H54 (cell line): ENCODE measurements around the gene RRAGB.
"Not testable (repeated sequence)": the region's sequence is repeated elsewhere in the genome, so short reads cannot be mapped to it uniquely, and the experiment has no call there.

Source experiments
- DNase-seq: peaks from one replicate; pipeline ENCODE4 v3.0.0; 2011; ENCODE audit warnings: low spot score, mixed read lengths; ENCODE audit not compliant: insufficient read length
- FAIRE-seq: peaks from 3 replicates; lab custom pipeline; 2011; peaks lifted over from hg19 to GRCh38; lab: Jason Lieb, UNC
- POLR2A ChIP-seq: IDR thresholded peaks from 2 replicates; pipeline ENCODE4 v1.6.1; 2011; ENCODE audit warnings: low read depth, mild to moderate bottlenecking, low read length

The RRAGB gene

GRCh38 chrX:55731826-55732225, 14.3 kb downstream of the RRAGB start:
- no peak for TF ChIP-seq POLR2A
- no peak for DNase-seq
- FAIRE-seq = no peak

- FAIRE-seq (no peak), DNase-seq (no peak)
- TF ChIP-seq POLR2A = no peak
Measured at GRCh38 chrX:55738969-55739368, 21.4 kb downstream of the RRAGB start.

DNA sequence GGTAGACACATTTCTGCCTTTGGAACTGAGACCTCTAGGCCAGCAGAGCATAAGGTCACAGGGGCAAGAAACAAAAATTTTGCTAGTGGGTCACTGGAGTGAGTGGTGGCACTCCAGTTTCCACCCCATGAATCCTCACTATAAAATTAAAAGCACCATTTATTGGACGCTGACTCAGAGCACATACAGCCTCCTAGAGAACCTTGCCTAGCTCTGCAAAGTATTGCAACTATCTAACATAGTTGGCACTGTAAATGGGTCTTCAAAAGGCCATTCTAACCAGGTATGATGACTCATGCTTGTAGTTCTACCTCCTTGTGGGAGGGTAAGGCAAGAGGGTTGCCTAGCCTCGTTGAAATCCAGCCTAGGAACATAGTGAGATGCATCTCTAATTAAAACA, 25.1 kb downstream of the RRAGB start:
- DNase-seq = no peak
- TF ChIP-seq POLR2A = no peak
- FAIRE-seq = no peak

DNA sequence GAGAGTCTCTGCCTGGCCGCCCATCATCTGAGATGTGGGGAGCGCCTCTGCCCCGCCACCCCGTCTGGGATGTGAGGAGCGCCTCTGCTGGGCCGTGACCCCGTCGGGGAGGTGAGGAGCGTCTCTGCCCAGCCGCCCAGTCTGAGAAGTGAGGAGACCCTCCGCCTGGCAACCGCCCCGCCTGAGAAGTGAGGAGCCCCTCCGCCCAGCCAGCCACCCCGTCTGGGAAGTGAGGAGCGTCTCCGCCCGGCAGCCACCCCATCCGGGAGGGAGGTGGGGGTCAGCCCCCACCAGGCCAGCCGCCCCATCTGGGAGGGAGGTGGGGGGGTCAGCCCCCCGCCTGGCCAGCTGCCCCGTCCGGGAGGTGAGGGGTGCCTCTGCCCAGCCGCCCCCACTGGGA, 30.9 kb downstream of the RRAGB start:
- not testable (repeated sequence) for DNase-seq, FAIRE-seq

DNA sequence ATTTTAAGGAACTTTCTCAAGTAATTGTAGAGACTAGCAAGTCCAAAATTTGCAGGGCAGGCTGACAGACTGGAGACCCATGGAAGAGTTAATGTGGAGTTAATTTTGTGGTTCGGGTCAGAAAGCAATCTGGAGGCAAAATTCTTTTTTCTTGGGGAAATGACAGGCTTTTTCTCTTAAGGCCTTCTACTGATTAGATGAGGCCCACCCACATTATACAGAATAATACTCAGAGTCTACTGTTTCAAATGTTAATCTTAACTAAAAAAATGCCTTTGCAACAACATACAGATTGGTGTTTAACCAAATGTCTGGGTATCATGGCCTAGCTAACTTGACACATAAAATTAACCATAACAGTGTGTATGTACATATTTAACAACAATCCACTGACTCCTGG, 32.7 kb downstream of the RRAGB start:
- FAIRE-seq (no peak), DNase-seq (no peak)
- TF ChIP-seq POLR2A = no peak

- no peak for FAIRE-seq
- TF ChIP-seq POLR2A = no peak
Measured at GRCh38 chrX:55754861-55755294, 37.3 kb downstream of the RRAGB start.

DNA sequence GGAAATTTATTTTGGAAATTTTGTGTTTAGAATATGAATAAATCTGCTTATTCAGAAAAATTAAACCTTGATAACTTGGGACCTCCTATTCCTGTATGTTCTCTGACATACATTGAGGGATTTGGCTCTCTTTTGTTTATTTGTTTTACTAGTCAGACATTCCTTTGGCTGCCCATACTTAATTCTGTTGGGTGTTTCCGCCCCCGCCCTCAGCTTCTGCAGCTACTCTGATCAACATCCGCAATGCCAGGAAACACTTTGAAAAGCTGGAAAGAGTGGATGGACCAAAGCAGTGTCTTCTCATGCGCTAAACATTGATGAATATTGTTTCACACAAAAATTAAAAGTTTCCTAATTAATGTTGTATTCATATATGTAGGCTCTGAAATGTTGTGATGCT, 40.5 kb downstream of the RRAGB start:
- FAIRE-seq (no peak), DNase-seq (no peak)

More at GRCh38 chrX:55754861-55755294, 37.3 kb downstream of the RRAGB start:
- no peak for DNase-seq

GRCh38 chrX:55759478-55759877, 41.9 kb downstream of the RRAGB start:
- no peak for FAIRE-seq
- DNase-seq = no peak
- no peak for TF ChIP-seq POLR2A

More for the DNA sequence above, 40.5 kb downstream of the RRAGB start:
- TF ChIP-seq POLR2A = no peak

DNA sequence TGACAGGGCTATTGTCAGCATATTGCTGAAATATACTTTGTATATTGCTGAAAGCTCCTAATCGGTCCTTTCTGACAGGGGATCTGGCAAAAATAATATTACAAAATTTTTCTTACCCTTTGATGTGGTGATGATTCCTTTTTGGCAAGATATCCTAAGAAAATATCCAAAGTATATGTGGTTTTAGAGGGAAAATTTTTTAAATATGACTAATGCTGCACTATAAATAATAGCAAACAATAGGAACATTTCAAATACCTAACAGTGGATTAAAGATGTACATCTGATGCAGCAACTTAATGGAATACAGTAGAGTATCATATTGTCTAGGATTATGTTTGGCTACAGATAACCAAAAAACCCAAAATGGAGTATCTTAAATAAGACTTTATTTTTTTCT, 49.6 kb downstream of the RRAGB start:
- FAIRE-seq = no peak
- no peak for TF ChIP-seq POLR2A
- DNase-seq = no peak

DNA sequence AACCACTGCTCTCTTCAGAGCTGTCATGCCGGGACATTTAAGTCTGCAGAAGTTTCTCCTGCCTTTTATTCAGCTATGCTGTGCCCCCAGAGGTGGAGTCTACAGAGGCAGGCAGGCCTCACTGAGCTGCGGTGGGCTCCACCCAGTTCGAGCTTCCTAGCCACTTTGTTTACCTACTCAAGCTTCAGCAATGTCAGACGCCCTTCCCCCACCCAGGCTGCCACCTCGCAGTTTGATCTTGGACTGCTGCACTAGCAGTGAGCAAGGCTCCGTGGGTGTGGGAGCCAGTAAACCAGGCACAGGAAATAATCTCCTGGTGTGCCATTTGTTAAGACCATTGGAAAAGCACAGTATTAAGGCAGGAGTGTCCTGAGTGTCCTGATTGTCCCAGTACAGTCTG, 56.9 kb downstream of the RRAGB start:
- DNase-seq, FAIRE-seq: not testable (repeated sequence)

GRCh38 chrX:55777596-55777995, 60.0 kb downstream of the RRAGB start:
- DNase-seq = no peak
- no peak for TF ChIP-seq POLR2A
- FAIRE-seq = no peak

DNA sequence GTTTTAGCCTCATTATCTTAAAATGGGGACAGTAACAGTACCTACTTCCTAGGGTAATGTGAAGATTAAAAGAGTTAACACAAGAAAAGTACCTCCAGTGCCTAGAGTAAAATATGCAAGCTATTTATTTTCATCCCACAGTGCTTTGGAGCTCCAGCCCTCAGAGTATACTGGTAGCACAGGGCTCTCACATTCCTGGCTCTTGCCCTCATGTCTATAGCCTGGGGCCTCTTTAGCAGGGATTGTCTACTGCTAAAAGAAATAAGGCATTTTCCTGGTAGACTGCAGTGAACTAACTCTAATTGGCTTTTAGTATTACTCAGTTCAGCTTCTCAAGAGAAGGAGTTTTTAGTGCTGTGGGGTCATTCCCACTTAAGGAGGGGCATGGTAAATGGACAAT, 60.8 kb downstream of the RRAGB start:
- no peak for TF ChIP-seq POLR2A
- DNase-seq (no peak), FAIRE-seq (no peak)

DNA sequence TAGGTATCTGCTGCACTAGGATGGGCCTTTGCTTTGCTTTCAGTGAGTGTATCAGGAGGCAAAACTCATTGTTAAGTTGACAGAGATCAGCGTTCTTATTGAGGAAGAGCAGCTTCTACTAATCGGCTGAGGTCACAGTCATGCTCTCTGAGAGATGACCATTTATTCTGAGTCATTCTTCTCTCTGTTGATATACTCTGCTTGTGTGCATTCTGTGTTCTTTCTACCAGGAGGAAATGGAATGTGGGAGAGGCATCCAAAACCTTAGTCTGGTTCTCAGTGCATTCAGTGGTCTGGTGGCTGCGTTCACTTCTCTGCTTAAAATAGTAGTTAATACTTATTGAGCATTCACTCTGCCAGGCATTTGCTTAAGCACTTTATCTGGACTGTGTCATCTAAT, 66.2 kb downstream of the RRAGB start:
- DNase-seq = no peak
- no peak for FAIRE-seq
- TF ChIP-seq POLR2A = no peak

DNA sequence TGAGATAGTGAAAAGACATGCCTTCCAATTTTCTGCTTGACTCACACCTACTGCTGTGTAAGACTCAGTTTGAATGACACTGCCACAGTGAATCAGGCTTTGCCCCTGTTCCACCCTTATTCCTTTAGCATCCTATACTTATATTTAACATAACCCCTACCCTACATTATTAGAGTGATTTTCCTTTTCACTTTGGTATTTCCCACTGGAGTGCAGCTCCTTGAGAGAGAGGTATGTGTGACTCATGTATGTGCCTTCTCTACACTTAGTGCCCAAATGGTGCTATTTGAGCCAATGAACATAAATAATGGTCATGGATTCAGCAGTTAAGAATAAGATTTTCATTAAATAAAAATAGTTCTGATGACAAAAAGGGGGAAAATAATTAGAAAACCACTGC, 69.5 kb downstream of the RRAGB start:
- FAIRE-seq (no peak), DNase-seq (no peak)
- TF ChIP-seq POLR2A = no peak

- no peak for DNase-seq
- FAIRE-seq = no peak
- TF ChIP-seq POLR2A = no peak
Measured at GRCh38 chrX:55787727-55788126, 70.2 kb downstream of the RRAGB start.

DNA sequence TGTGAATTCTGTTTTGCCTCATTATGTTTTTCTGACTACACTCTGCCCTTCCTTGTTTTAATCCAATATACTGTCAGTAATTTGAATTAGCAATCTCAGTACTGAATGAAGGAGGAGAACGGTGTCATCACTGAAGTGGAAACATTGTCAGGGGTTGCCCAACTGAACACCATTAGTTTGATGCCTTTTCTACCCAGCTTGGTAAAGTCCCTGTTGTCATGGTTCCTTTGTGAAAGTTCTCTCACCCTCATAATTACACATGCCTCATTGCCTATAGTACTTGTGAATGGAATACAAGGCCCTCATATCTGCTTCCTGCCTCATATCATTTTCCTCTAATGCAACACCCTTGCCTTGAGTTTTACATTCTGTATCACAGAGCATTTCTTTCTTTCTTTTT, 76.9 kb downstream of the RRAGB start:
- no peak for TF ChIP-seq POLR2A
- FAIRE-seq (no peak), DNase-seq (no peak)
